Hematopoietic multipotent progenitor cell treated with erythropoietin and hydrocortisone succinate and interleukin-3 and kit ligand, for 4 days (in vitro differentiated cells): ENCODE measurements around the gene PTPRN2.
"Not testable (repeated sequence)": the region's sequence is repeated elsewhere in the genome, so short reads cannot be mapped to it uniquely, and the experiment has no call there.

Source experiments
- DNase-seq: peaks from one replicate; pipeline ENCODE4 v3.0.0-alpha.2; 2015

PTPRN2 gene

GRCh38 chr7:157501581-157501980 lies 1086.0 kb downstream of the PTPRN2 start:
- DNase-seq = no peak

- not testable (repeated sequence) for DNase-seq
Observed at GRCh38 chr7:157500989-157501540, 1086.6 kb downstream of the PTPRN2 start.

GRCh38 chr7:157500171-157500960 lies 1087.3 kb downstream of the PTPRN2 start:
- DNase-seq = no peak

GRCh38 chr7:157499835-157500153 lies 1087.8 kb downstream of the PTPRN2 start:
- no peak for DNase-seq

GRCh38 chr7:157499121-157499834 lies 1088.3 kb downstream of the PTPRN2 start:
- no peak for DNase-seq

GRCh38 chr7:157498657-157499056 lies 1089.0 kb downstream of the PTPRN2 start:
- DNase-seq = no peak

- DNase-seq = no peak
Observed at GRCh38 chr7:157497744-157498651, 1089.6 kb downstream of the PTPRN2 start.

GRCh38 chr7:157497367-157497743 lies 1090.3 kb downstream of the PTPRN2 start:
- DNase-seq = no peak

- no peak for DNase-seq
Observed at GRCh38 chr7:157496416-157497275, 1091.0 kb downstream of the PTPRN2 start.

GRCh38 chr7:157495594-157495993 lies 1092.0 kb downstream of the PTPRN2 start:
- no peak for DNase-seq

- DNase-seq = no peak
Observed at GRCh38 chr7:157495177-157495553, 1092.5 kb downstream of the PTPRN2 start.

- no peak for DNase-seq
Observed at GRCh38 chr7:157494506-157495176, 1093.0 kb downstream of the PTPRN2 start.

GRCh38 chr7:157493776-157494175 lies 1093.8 kb downstream of the PTPRN2 start:
- DNase-seq = no peak

GRCh38 chr7:157493017-157493416 lies 1094.6 kb downstream of the PTPRN2 start:
- no peak for DNase-seq

- peak; percentile 93 for DNase-seq
Observed at GRCh38 chr7:157490465-157490912, 1097.1 kb downstream of the PTPRN2 start.

- DNase-seq = not testable (repeated sequence)
Observed at GRCh38 chr7:157489870-157490269, 1097.8 kb downstream of the PTPRN2 start.
